Measurements from ENCODE around the gene CHN1. TPM values are rescaled to one million over a fixed set of nuclear protein-coding genes. Genes with fewer than 3 reads are reported as not detected.

Gene CHN1
- total and polyA plus RNA-seq, 12 donors: 6.1 to 26.5 (median 15.7) TPM

DNA sequence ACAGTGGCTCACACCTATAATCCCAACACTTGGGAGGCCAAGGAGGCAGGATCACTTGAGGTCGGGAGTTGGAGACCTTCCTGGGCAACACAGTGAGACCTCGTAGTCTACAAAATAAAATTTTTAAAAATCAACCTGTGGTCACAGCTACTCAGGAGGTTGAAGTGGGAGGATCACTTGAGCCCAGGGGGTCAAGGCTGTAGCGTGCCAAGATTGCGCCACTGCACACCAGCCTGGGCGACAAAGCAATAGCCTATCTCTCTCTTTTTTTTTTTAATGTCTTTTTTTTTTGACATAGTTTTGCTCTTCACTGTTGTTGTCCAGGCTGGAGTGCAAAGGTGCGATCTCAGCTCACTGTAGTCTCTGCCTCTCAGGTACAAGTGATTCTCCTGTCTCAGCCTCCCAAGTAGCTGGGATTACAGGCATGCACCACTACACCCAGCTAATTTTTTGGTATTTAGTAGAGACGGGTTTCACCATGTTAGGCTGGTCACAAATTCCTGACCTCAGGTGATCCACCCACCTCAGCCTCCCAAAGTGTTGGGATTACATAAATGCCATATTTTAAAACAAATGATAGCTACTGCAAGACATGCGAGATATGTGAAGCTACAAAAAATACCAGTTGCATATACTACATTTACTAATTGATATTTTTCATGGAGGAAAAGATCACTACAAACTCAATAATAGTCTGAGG, 55.0 kb downstream of the CHN1 start:
- TF ChIP-seq, protein P1, sequence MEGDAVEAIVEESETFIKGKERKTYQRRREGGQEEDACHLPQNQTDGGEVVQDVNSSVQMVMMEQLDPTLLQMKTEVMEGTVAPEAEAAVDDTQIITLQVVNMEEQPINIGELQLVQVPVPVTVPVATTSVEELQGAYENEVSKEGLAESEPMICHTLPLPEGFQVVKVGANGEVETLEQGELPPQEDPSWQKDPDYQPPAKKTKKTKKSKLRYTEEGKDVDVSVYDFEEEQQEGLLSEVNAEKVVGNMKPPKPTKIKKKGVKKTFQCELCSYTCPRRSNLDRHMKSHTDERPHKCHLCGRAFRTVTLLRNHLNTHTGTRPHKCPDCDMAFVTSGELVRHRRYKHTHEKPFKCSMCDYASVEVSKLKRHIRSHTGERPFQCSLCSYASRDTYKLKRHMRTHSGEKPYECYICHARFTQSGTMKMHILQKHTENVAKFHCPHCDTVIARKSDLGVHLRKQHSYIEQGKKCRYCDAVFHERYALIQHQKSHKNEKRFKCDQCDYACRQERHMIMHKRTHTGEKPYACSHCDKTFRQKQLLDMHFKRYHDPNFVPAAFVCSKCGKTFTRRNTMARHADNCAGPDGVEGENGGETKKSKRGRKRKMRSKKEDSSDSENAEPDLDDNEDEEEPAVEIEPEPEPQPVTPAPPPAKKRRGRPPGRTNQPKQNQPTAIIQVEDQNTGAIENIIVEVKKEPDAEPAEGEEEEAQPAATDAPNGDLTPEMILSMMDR (IDR thresholded peaks at IDR 0.05): no peak
- WGBS, 2 donors: 98% methylated on average over 8 of the region's 8 CpGs
- intact Hi-C loops (cut with DNase I): no loop called here

DNA sequence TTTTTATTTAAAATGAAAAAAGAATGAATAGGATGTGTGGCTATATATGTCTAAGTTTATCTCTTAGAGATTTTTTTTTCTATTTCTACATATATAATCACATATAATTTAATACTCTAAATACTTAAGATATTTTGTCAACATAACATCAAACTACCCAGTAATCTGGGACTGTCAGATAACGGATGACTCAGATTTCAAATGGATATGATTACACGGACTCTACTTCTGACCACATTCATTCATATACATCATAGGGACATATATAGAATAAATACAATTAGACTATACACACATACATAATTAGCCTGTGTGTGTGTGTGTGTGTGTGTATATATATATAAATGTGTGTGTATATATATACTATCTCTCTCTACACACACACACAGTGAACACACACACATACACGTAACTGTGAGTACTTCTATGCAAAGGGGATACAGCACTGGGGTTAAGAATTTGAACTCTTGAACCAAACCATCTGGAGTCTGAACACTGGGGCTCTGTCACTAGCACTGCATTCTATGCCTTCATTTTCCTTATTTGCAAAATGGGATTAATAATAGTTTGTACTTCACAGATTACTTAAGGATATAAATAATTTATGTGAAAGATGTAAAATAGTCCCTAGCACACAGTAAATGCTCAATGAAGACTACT, 59.5 kb downstream of the CHN1 start:
- DNase-seq: no peak
- Histone ChIP-seq H3K9me3 (no peaks in the 10 kb centered on the region), H3K27me3 (no peaks in the 10 kb centered on the region), H3K4me3 (no peak overlapping the region), H3K36me3 (peaks cover 0 to 4% (median 0%) of the 10 kb centered on the region in 9 donors), H3K4me1 (no peaks in the 10 kb centered on the region), H3K27ac (no peak overlapping the region)
- TF ChIP-seq, protein P1 (IDR thresholded peaks at IDR 0.05): no peak
- intact Hi-C loops (cut with DNase I): no loop called here
- ATAC-seq: no peak
- WGBS, 2 donors: 89 to 93% methylated on average over 3 of the region's 3 CpGs

More for the DNA sequence above, 55.0 kb downstream of the CHN1 start:
- no peaks in the 10 kb centered on the region for H3K4me1 ChIP-seq
- no peak overlapping the region for H3K4me3 ChIP-seq
- DNase-seq: no peak
- H3K9me3 ChIP-seq: no peaks in the 10 kb centered on the region
- H3K27me3 ChIP-seq: no peaks in the 10 kb centered on the region
- no peak for ATAC-seq
- H3K27ac ChIP-seq: no peak overlapping the region
- H3K36me3 ChIP-seq: no peaks in the 10 kb centered on the region

DNA sequence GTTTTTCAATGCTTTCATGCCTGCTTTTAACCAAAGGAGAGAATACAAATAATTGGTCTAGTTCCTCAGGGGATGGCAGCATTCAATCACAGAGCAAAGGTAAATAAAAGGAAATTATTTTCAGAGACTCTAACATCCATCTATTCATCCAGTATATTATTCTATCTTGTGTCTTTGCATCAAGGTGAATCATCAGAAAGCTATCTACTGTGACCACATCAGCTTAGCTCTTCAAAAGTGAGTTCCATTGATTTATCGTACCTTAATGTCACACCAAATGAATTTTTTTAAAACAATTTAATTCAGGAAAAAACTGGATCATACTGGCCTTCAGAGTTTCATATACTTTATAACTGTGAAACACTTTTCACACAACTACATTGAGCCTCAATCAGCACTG, 66.1 kb downstream of the CHN1 start:
- intact Hi-C loops (cut with DNase I): no loop called here
- TF ChIP-seq, protein P1 (IDR thresholded peaks at IDR 0.05): no peak
- H3K36me3 ChIP-seq: peaks cover 0 to 10% (median 0%) of the 10 kb centered on the region in 9 donors
- H3K9me3 ChIP-seq: peaks cover 0 to 7% (median 0%) of the 10 kb centered on the region in 11 donors
- no peak overlapping the region for H3K27ac ChIP-seq
- no peak overlapping the region for H3K4me3 ChIP-seq
- H3K4me1 ChIP-seq: no peaks in the 10 kb centered on the region
- 92 to 93% methylated on average over 1 of the region's 1 CpG for WGBS, 2 donors
- H3K27me3 ChIP-seq: no peaks in the 10 kb centered on the region
- ATAC-seq (no peak), DNase-seq (no peak)

DNA sequence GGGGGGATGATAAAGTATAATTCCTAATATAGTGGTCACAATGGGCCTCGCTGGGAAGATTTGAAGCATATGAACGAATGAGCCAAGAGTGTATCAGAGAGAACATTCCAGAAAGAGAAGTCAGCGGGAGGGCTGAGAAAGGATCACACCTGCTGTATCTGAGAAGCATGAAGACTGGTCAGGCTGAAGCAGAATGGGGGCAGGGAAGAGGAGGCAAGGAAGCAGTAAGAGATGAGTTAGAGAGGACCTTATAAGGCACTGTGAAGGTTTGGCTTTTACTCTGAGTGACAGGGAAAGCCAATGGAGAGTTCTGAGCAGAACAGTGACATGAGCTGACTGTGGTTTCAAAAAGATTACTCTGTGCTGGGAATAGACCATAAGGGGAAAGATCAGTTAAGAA, 73.5 kb downstream of the CHN1 start:
- H3K36me3 ChIP-seq: peaks cover 0 to 12% (median 0%) of the 10 kb centered on the region in 9 donors
- intact Hi-C loops (cut with DNase I): no loop called here
- 84 to 87% methylated on average over 3 of the region's 3 CpGs for WGBS, 2 donors
- TF ChIP-seq, protein P1 (IDR thresholded peaks at IDR 0.05): no peak
- ATAC-seq: no peak
- no peak for DNase-seq
- H3K27ac ChIP-seq: no peak overlapping the region
- no peaks in the 10 kb centered on the region for H3K27me3 ChIP-seq
- H3K4me1 ChIP-seq: peaks cover 0 to 3% (median 0%) of the 10 kb centered on the region in 9 donors
- peaks cover 0 to 7% (median 0%) of the 10 kb centered on the region in 11 donors for H3K9me3 ChIP-seq
- H3K4me3 ChIP-seq: no peak overlapping the region
